KMS-11 (cell line): ENCODE data around the gene ERCC2.
A peak's percentile ranks its signal among the peaks of the same experiment; 100 is the strongest.

Experiments
- H2AFZ ChIP-seq: fragments of 200-600 bp; sonication (generic); 2 replicates; pipeline ENCODE4 v1.6.1; 2016; ENCODE audit warnings: antibody characterized with exemption, mixed run types, low read depth
- H3K27ac ChIP-seq: fragments of 200-600 bp; sonication (generic); 2 replicates; pipeline ENCODE4 v1.6.1; 2016; ENCODE audit warnings: mild to moderate bottlenecking, mixed run types
- H3K27me3 ChIP-seq: fragments of 200-600 bp; sonication (generic); 2 replicates; pipeline ENCODE4 v1.6.1; 2017; ENCODE audit warnings: mild to moderate bottlenecking, low read depth, mixed run types, moderate library complexity; ENCODE audit not compliant: insufficient read depth
- H3K36me3 ChIP-seq: fragments of 200-600 bp; sonication (generic); 2 replicates; pipeline ENCODE4 v1.6.1; 2017; ENCODE audit warnings: mild to moderate bottlenecking, mixed run types; ENCODE audit not compliant: insufficient read depth
- H3K4me1 ChIP-seq: fragments of 200-600 bp; sonication (generic); 2 replicates; pipeline ENCODE4 v1.6.1; 2016; ENCODE audit warnings: mild to moderate bottlenecking, low read depth, mixed run types; ENCODE audit not compliant: poor library complexity, severe bottlenecking
- H3K4me2 ChIP-seq: fragments of 200-600 bp; sonication (generic); 2 replicates; pipeline ENCODE4 v1.7.0; 2016; ENCODE audit warnings: mild to moderate bottlenecking, mixed run types
- H3K4me3 ChIP-seq: fragments of 200-600 bp; sonication (generic); IDR thresholded peaks from 2 replicates; pipeline ENCODE4 v1.6.1; 2017; ENCODE audit warnings: low read depth, low read length, mixed read lengths; ENCODE audit not compliant: insufficient read depth
- H3K79me2 ChIP-seq: fragments of 200-600 bp; sonication (generic); 2 replicates; pipeline ENCODE4 v1.6.1; 2016; ENCODE audit warnings: low read depth, mixed run types; ENCODE audit not compliant: insufficient read depth
- H3K9ac ChIP-seq: fragments of 200-600 bp; sonication (generic); 2 replicates; pipeline ENCODE4 v1.6.1; 2016; ENCODE audit warnings: mild to moderate bottlenecking, mixed run types
- H4K20me1 ChIP-seq: fragments of 200-600 bp; sonication (generic); 2 replicates; pipeline ENCODE4 v1.6.1; 2016; ENCODE audit warnings: mild to moderate bottlenecking, mixed run types; ENCODE audit not compliant: insufficient read depth
- CTCF ChIP-seq: fragments of 200-600 bp; sonication (generic); conservative IDR thresholded peaks from 2 replicates; pipeline ENCODE4 v1.6.1; 2017; ENCODE audit warnings: low read depth, mild to moderate bottlenecking, antibody characterized with exemption, low read length, moderate library complexity, mixed read lengths

The ERCC2 gene

DNA sequence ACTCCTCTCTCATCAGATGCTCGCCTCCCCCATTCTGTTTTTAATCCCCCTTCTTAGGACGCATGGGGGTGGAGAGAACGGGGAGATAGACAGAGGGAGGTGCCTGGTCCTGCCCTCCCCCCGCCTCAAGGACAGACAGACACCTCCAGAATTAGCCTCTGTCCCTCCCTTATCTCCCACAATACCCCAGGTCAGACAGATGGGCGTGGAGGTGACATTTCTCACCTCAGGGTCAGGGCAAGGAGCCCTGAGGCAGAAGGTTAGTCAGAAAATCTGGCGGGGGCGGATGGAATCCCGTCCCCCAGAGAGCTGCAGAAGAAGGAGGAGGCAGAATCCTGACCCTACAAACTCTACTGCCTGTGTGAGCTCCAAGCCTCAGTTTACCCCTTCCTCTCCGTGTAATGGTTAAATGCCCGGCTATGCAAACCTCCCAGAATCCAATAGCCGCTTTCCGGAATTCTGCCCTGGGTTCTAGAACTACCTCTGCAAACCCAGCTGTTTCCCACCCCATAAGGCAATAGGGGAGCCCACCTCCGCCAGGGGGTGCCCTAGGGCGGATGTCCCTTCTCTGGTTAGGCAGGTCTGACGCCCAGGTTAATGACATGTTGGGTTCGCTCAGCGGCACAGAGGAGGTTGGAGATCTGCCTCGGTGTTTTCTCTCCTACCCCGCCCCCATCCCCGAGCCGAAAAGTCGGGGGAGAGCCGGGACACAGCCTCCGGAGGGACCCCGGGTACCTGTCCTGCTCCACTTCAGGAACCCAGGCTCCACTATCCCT lies 33.6 kb upstream of the ERCC2 start:
- H3K4me1 ChIP-seq, result peaks cover 10% of the 10 kb centered on the region
- H3K4me3 ChIP-seq, result no peak overlapping the region
- no peak overlapping the region for H3K9ac ChIP-seq
- no peaks in the 10 kb centered on the region; the same call in 1 of the 2 replicates for H3K27me3 ChIP-seq
- H3K27ac ChIP-seq, result no peak overlapping the region
- TF ChIP-seq CTCF, result peak; percentile 38; the same call in 1 of the 2 replicates
- no peaks in the 10 kb centered on the region for H4K20me1 ChIP-seq
- no peaks in the 10 kb centered on the region for H3K36me3 ChIP-seq
- no peak overlapping the region for H3K4me2 ChIP-seq
- H2AFZ ChIP-seq, result no peak overlapping the region
- H3K79me2 ChIP-seq, result peaks cover 22% of the 10 kb centered on the region

DNA sequence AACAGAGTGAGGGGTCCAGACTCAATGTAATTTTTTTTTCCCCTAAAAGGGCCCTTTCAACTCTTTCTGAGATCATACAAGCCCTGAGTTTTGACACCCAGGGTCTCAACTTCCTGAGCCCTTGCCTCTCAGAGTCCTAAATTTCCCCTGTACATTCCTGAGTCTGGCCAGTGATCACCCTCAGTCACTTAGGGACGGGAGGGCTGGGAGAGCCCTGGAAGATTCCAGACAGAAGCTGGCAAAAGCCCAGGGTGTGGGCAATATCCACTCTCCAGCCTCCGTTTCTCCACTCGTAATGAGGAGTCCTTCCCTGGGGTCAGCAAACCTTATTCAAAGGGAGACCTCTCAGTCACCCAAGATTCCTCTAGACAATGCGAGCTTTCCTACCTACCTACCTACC lies 32.9 kb upstream of the ERCC2 start:
- H3K4me1 ChIP-seq, result peaks cover 8% of the 10 kb centered on the region
- no peak for TF ChIP-seq CTCF
- H3K27ac ChIP-seq, result no peak overlapping the region
- H4K20me1 ChIP-seq, result no peaks in the 10 kb centered on the region
- no peak overlapping the region for H2AFZ ChIP-seq
- H3K4me3 ChIP-seq, result no peak overlapping the region
- no peaks in the 10 kb centered on the region for H3K36me3 ChIP-seq
- H3K27me3 ChIP-seq, result no peaks in the 10 kb centered on the region; the same call in 1 of the 2 replicates
- no peak overlapping the region for H3K4me2 ChIP-seq
- peaks cover 17% of the 10 kb centered on the region for H3K79me2 ChIP-seq
- H3K9ac ChIP-seq, result no peak overlapping the region

- Histone ChIP-seq H3K4me3 (no peak overlapping the region), H3K27ac (no peak overlapping the region), H3K36me3 (no peaks in the 10 kb centered on the region), H3K9ac (no peak overlapping the region), H3K4me1 (peaks cover 2% of the 10 kb centered on the region), H2AFZ (no peak overlapping the region), H3K79me2 (peaks cover 10% of the 10 kb centered on the region), H4K20me1 (no peaks in the 10 kb centered on the region), H3K27me3 (no peaks in the 10 kb centered on the region; the same call in 1 of the 2 replicates), H3K4me2 (no peak overlapping the region)
- no peak for TF ChIP-seq CTCF
Observed at GRCh38 chr19:45402298-45403061, 32.1 kb upstream of the ERCC2 start.

GRCh38 chr19:45401815-45402214 lies 31.4 kb upstream of the ERCC2 start:
- Histone ChIP-seq H3K27me3 (no peaks in the 10 kb centered on the region; the same call in 1 of the 2 replicates), H3K4me1 (no peaks in the 10 kb centered on the region), H3K36me3 (no peaks in the 10 kb centered on the region), H3K79me2 (peaks cover 3% of the 10 kb centered on the region; the same call in 1 of the 2 replicates), H3K4me2 (no peak overlapping the region), H3K9ac (no peak overlapping the region), H3K27ac (no peak overlapping the region), H3K4me3 (no peak overlapping the region), H2AFZ (no peak overlapping the region), H4K20me1 (no peaks in the 10 kb centered on the region)
- no peak for TF ChIP-seq CTCF
